Loucy (cell line): ENCODE measurements around the gene FBLN2.

Experiments used
- H2AFZ ChIP-seq: fragments of 200-600 bp; sonication (generic); 2 replicates; pipeline ENCODE4 v1.6.0; 2016; ENCODE audit warnings: antibody characterized with exemption, mild to moderate bottlenecking, low read length, moderate library complexity
- H3F3A ChIP-seq: fragments of 200-600 bp; 2 replicates; pipeline ENCODE4 v1.6.0; 2016; ENCODE audit warnings: antibody characterized with exemption, low read depth, mild to moderate bottlenecking
- H3K27me3 ChIP-seq: fragments of 200-600 bp; sonication (generic); 2 replicates; pipeline ENCODE4 v1.6.1; 2014; ENCODE audit warnings: low read length, mild to moderate bottlenecking; ENCODE audit not compliant: insufficient read depth, poor library complexity, severe bottlenecking
- H3K36me3 ChIP-seq: fragments of 200-600 bp; sonication (generic); 2 replicates; pipeline ENCODE4 v1.6.1; 2016; ENCODE audit warnings: low read length; ENCODE audit not compliant: insufficient read depth
- H3K4me1 ChIP-seq: fragments of 200-600 bp; sonication (generic); 2 replicates; pipeline ENCODE4 v1.5.1; 2014; ENCODE audit warnings: low read length, mild to moderate bottlenecking; ENCODE audit not compliant: insufficient read depth, poor library complexity, severe bottlenecking
- H3K4me2 ChIP-seq: fragments of 200-600 bp; sonication (generic); 2 replicates; pipeline ENCODE4 v1.6.0; 2014; ENCODE audit warnings: antibody characterized with exemption, low read length, low read depth, mild to moderate bottlenecking; ENCODE audit not compliant: poor library complexity, severe bottlenecking
- H3K4me3 ChIP-seq: fragments of 200-600 bp; sonication (generic); 2 replicates; pipeline ENCODE4 v1.5.1; 2014; ENCODE audit warnings: low read length, mild to moderate bottlenecking, mixed read lengths; ENCODE audit not compliant: poor library complexity, severe bottlenecking
- H3K79me2 ChIP-seq: fragments of 200-600 bp; sonication (generic); 2 replicates; pipeline ENCODE4 v1.6.1; 2014; ENCODE audit warnings: low read length; ENCODE audit not compliant: insufficient read depth
- H3K9ac ChIP-seq: fragments of 200-600 bp; sonication (generic); 2 replicates; pipeline ENCODE4 v1.6.0; 2014; ENCODE audit warnings: mild to moderate bottlenecking, low read depth, low read length, moderate library complexity; ENCODE audit not compliant: poor library complexity, severe bottlenecking
- H3K9me2 ChIP-seq: fragments of 200-600 bp; sonication (generic); replicated peaks from 2 replicates; pipeline ENCODE4 v1.6.1; 2016; ENCODE audit warnings: low read depth, low read length, mixed read lengths
- H3K9me3 ChIP-seq: fragments of 200-600 bp; sonication (generic); 2 replicates; pipeline ENCODE4 v1.6.1; 2014; ENCODE audit warnings: mild to moderate bottlenecking, antibody characterized with exemption, low read length, low read depth; ENCODE audit not compliant: insufficient read depth
- H4K20me1 ChIP-seq: fragments of 200-600 bp; sonication (generic); 2 replicates; pipeline ENCODE4 v1.6.0; 2014; ENCODE audit warnings: antibody characterized with exemption, low read length, mild to moderate bottlenecking; ENCODE audit not compliant: insufficient read depth, poor library complexity, severe bottlenecking
- EZH2phosphoT487 ChIP-seq: fragments of 200-600 bp; IDR thresholded peaks from 2 replicates; pipeline ENCODE4 v1.6.1; 2018; ENCODE audit warnings: antibody characterized with exemption, mild to moderate bottlenecking, moderate library complexity, borderline replicate concordance
- TF ChIP-seq, protein P1 (sequence below): fragments of 200-600 bp; sonication (generic); conservative IDR thresholded peaks from 2 replicates; pipeline ENCODE4 v1.5.1; 2014; ENCODE audit warnings: mild to moderate bottlenecking, antibody characterized with exemption, low read length

FBLN2 gene

GRCh38 chr3:13655061-13655913 lies 106.4 kb downstream of the FBLN2 start:
- Histone ChIP-seq H3K27me3 (no peaks in the 10 kb centered on the region), H3K36me3 (no peaks in the 10 kb centered on the region), H3K4me3 (no peak overlapping the region), H3K9ac (no peak overlapping the region), H3K4me2 (no peak overlapping the region), H3K9me2 (no peaks in the 10 kb centered on the region), H3F3A (no peaks in the 10 kb centered on the region), H3K4me1 (peaks cover 3% of the 10 kb centered on the region), H3K9me3 (no peaks in the 10 kb centered on the region), H3K79me2 (no peaks in the 10 kb centered on the region), H4K20me1 (no peaks in the 10 kb centered on the region), H2AFZ (no peak overlapping the region)
- no peak for TF ChIP-seq EZH2phosphoT487
- TF ChIP-seq, protein P1, sequence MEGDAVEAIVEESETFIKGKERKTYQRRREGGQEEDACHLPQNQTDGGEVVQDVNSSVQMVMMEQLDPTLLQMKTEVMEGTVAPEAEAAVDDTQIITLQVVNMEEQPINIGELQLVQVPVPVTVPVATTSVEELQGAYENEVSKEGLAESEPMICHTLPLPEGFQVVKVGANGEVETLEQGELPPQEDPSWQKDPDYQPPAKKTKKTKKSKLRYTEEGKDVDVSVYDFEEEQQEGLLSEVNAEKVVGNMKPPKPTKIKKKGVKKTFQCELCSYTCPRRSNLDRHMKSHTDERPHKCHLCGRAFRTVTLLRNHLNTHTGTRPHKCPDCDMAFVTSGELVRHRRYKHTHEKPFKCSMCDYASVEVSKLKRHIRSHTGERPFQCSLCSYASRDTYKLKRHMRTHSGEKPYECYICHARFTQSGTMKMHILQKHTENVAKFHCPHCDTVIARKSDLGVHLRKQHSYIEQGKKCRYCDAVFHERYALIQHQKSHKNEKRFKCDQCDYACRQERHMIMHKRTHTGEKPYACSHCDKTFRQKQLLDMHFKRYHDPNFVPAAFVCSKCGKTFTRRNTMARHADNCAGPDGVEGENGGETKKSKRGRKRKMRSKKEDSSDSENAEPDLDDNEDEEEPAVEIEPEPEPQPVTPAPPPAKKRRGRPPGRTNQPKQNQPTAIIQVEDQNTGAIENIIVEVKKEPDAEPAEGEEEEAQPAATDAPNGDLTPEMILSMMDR: peak; percentile 35

DNA sequence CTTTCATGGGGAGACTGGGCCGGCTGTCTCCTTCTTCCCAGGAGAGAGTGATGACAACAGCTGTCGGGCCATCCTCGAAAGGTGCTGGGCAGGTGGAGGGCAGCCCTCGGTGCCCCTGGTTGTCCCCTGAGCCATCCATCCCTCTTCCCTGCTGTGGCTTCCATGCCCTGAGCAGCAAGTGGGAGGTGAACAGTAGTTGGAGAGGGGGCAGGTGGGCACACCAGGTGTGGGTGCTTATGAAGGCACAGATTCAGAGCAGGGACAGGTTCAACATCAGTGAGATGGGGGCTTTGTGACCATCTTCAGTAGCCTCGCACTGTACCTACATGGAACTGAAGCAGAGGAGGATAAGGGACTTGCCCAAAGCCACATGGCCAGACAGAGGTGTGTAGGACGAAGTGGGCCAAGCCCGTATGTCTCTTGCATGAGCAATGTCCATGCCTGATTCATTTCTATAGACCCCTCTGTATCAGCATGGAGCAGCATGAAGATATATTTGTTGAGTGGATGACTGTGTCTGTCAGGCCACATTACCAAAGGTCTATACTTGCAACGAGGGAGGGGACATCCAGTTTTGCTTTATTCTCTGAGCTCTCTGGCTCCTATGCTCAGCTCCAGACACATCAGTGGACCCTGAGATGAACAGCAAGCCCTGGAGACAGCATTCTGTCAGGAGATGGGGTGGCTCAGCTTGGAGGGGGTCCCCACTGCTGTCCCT lies 107.8 kb downstream of the FBLN2 start:
- Histone ChIP-seq H3K36me3 (no peaks in the 10 kb centered on the region), H3K4me3 (no peak overlapping the region), H3K79me2 (no peaks in the 10 kb centered on the region), H3K4me2 (no peak overlapping the region), H3F3A (no peaks in the 10 kb centered on the region), H3K9me3 (no peaks in the 10 kb centered on the region), H4K20me1 (no peaks in the 10 kb centered on the region), H3K9me2 (no peaks in the 10 kb centered on the region), H2AFZ (no peak overlapping the region), H3K9ac (no peak overlapping the region), H3K27me3 (no peaks in the 10 kb centered on the region), H3K4me1 (peaks cover 3% of the 10 kb centered on the region)
- TF ChIP-seq, protein P1: no peak
- TF ChIP-seq EZH2phosphoT487: no peak

DNA sequence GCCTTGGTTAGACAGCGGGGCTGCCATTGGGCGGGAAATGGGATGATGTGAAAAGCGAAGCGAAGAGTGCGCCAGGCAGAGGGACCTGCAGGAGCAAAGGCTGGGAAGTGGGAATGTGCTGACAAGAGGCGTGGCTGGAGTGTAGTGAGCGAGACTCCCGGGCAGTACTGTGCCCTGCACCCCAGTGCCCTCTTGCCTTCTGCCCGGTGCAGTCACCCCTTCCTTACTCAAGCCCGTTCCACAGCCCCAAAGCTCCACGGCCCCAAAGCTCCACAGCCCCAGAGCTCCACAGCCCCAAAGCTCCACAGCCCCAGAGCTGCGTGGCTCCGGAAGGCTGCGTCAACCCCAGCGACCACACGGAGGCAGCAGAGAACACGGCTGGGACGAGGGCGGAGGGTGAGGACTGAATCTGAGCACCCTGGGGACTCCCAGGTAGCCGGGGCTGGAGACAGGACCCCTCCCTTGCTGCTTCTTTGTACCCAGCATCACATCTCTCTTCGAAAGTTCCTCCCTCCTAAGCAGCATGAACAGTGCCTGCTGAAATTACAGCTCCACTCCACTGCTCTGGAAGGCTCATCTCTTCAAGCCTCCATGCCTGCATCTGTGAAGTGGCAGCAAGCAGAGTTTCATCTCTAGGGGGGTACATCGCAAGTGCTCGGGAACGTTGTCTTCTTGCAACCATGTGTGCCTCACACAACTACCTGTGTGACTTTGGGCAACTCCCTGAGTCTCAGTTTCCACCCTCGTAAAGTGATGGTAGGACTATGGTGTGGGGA lies 108.9 kb downstream of the FBLN2 start:
- no peak overlapping the region for H3K4me3 ChIP-seq

More for the DNA sequence above, 108.9 kb downstream of the FBLN2 start:
- no peaks in the 10 kb centered on the region for H3F3A ChIP-seq
- H3K79me2 ChIP-seq: no peaks in the 10 kb centered on the region
- H3K27me3 ChIP-seq: no peaks in the 10 kb centered on the region
- TF ChIP-seq EZH2phosphoT487: no peak
- TF ChIP-seq, protein P1: peak; percentile 89
- no peak overlapping the region for H3K4me2 ChIP-seq
- H3K9me3 ChIP-seq: no peaks in the 10 kb centered on the region
- H2AFZ ChIP-seq: peak overlapping the region; percentile 41
- H3K4me1 ChIP-seq: peaks cover 3% of the 10 kb centered on the region
- H3K9me2 ChIP-seq: no peaks in the 10 kb centered on the region
- H3K9ac ChIP-seq: no peak overlapping the region
- H4K20me1 ChIP-seq: no peaks in the 10 kb centered on the region
- H3K36me3 ChIP-seq: no peaks in the 10 kb centered on the region
